ENCODE measurements around the gene CD80. TPM values are rescaled to one million over a fixed set of nuclear protein-coding genes. Genes with fewer than 3 reads are reported as not detected.

CD80 gene
- total and polyA plus RNA-seq, 2 of the 8 experiments (the other 6 are each of a cell fraction or from before 2014, with no cell fraction given): 0.11 TPM; not detected in 1

DNA sequence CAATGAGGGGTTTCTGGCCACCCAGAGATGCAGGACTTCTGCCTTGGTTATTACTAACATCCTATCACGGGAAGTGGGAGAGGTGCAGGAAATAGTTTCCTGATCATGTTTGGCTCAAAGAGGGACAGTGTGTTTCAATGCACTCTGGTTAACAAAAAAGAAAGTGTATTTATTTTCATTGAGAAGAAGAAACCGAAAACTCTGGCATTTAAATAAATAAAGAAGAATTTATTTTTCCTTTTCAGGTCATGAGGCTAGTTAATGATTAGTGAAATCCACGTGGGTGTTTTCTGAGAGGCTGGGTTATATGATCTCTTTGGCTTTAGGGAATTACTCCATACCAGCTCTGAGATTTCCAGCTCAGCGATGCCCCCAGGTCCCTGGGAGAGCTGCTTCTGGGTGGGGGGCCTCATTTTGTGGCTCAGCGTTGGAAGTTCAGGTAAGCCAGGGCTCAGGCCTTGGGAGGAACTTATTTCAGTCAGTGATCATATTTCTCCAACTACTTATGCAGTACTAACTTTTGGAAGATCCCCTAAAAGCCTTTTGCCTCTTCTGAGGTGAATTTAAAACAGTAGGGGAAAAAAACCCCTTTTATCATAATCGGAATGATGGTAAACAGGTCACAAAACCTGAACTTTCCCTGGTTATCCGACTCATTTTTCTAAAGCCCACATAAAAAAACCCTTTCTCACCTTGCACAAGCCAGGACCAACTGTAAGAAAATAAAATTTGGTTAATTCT lies 38.3 kb upstream of the CD80 start, which contains the start of gene PLA1A:
Gene PLA1A, plus strand, starts transcription at position 338 of the 741 bp plus-strand sequence. Its CDS starts 29 bp downstream, at position 367.
- Histone ChIP-seq H4K20me1 (replicated peaks in 1 of 2; ENCODE audit: control insufficient read depth in 1 of 2, insufficient read depth in 2 of 2, low read length in 2 of 2) (no peaks in the 10 kb centered on the region), H3K14ac (ENCODE audit: insufficient read length) (no peak within 1 kb of the TSS), H3K27me3 (replicated peaks in 1 of 4; ENCODE audit: control insufficient read depth in 3 of 4, extremely low read depth in 1 of 4, insufficient read depth in 3 of 4, low read length in 3 of 4) (no peaks in the 10 kb centered on the region), H3K4me1 (replicated peaks in 1 of 4; ENCODE audit: control insufficient read depth in 3 of 4, insufficient read depth in 4 of 4, low read length in 3 of 4) (peaks cover 0 to under 1% (median 0%) of the 10 kb centered on the region in 4 experiments; a peak in 3 of 7 replicates), H2BK20ac (ENCODE audit: low read length) (no peak within 1 kb of the TSS), H3K56ac (replicated peaks; ENCODE audit: insufficient read length, low read depth, low read length) (no peak within 1 kb of the TSS), H2BK5ac (ENCODE audit: low read depth, low read length) (no peak within 1 kb of the TSS), H2AK5ac (ENCODE audit: low read depth, low read length) (no peak within 1 kb of the TSS), H3K4me3 (ENCODE audit: extremely low read depth in 1 of 4, insufficient read depth in 2 of 4, low read depth in 3 of 4, low read length in 4 of 4) (no peak within 1 kb of the TSS), H3K36me3 (ENCODE audit: control insufficient read depth in 2 of 4, insufficient read depth in 4 of 4, low read length in 3 of 4) (no peaks in the 10 kb centered on the region), H2BK12ac (ENCODE audit: low read depth, low read length) (no peak within 1 kb of the TSS), H2AFZ (ENCODE audit: low read length) (no peak within 1 kb of the TSS), H3K23me2 (ENCODE audit: low read depth, low read length) (no peaks in the 10 kb centered on the region; the same call in 1 of the 2 replicates), H3K4me2 (ENCODE audit: insufficient read depth in 1 of 2, low read depth in 2 of 2, low read length in 2 of 2) (no peak within 1 kb of the TSS), H3K27ac (ENCODE audit: low read depth, low read length) (no peak within 1 kb of the TSS), H2BK120ac (replicated peaks; ENCODE audit: low read depth, low read length) (no peak within 1 kb of the TSS), H4K8ac (ENCODE audit: extremely low read depth, insufficient read depth, low read length) (no peak within 1 kb of the TSS), H3K79me2 (ENCODE audit: control insufficient read depth in 1 of 2, insufficient read depth in 2 of 2, low read length in 2 of 2) (no peaks in the 10 kb centered on the region), H3K9ac (replicated peaks in 1 of 4; ENCODE audit: extremely low read depth in 1 of 4, low read depth in 3 of 4, low read length in 3 of 4) (no peak within 1 kb of the TSS), H3K23ac (ENCODE audit: insufficient read length) (no peak within 1 kb of the TSS), H3K4ac (replicated peaks; ENCODE audit: insufficient read length, low read depth, low read length) (no peak within 1 kb of the TSS), H4K91ac (replicated peaks; ENCODE audit: insufficient read length, low read length) (no peak within 1 kb of the TSS), H3K9me3 (ENCODE audit: insufficient read depth in 2 of 2, low read depth in 1 of 2, low read length in 1 of 2) (no peaks in the 10 kb centered on the region), H4K5ac (ENCODE audit: insufficient read length, low read depth, low read length) (no peak within 1 kb of the TSS), H3K18ac (ENCODE audit: extremely low read depth, low read length) (no peak within 1 kb of the TSS), H3K79me1 (ENCODE audit: low read depth, low read length) (no peaks in the 10 kb centered on the region), H2BK15ac (ENCODE audit: low read length) (no peak within 1 kb of the TSS)
- WGBS, 2 experiments (ENCODE audit: extremely low coverage in 1 of 2, insufficient coverage in 1 of 2, insufficient read length in 1 of 2, insufficient replicate concordance in 2 of 2, low coverage in 1 of 2, low lambda C conversion rate in 2 of 2, missing lambda C conversion rate in 1 of 2): 85% methylated on average over 7 of the region's 7 CpGs; no CpG with 5 or more reads in 1 of the 2 experiments
- no peak for DNase-seq (ENCODE audit: low read depth in 1 of 2, low spot score in 2 of 2)
- no peak for FAIRE-seq
- POLR2A ChIA-PET (ENCODE audit: partially characterized antibody): no interaction called here
- CTCF ChIA-PET (ENCODE audit: partially characterized antibody): no interaction called here
- TF ChIP-seq KDM4A (IDR thresholded peaks at IDR 0.05; ENCODE audit: low read depth, low read length, severe bottlenecking) (no peak), SUZ12 (IDR thresholded peaks at IDR 0.05; ENCODE audit: low read length) (no peak), NRF1 (IDR thresholded peaks at IDR 0.05; ENCODE audit: low read depth, low read length) (no peak), JUND (IDR thresholded peaks at IDR 0.05; ENCODE audit: low read length) (no peak), PHF8 (conservative IDR thresholded peaks at IDR 0.05; ENCODE audit: low read depth, low read length) (no peak), SIX5 (IDR thresholded peaks at IDR 0.05; ENCODE audit: low read depth, low read length) (no peak), RAD21 (IDR thresholded peaks at IDR 0.05 in 1 of 2, conservative IDR thresholded peaks at IDR 0.05 in 1 of 2; ENCODE audit: low read depth in 2 of 2, low read length in 2 of 2) (no peak), YY1 (IDR thresholded peaks at IDR 0.05; ENCODE audit: low read depth, low read length) (no peak), POLR2AphosphoS5 (IDR thresholded peaks at IDR 0.05; ENCODE audit: low read depth, low read length) (no peak), RNF2 (IDR thresholded peaks at IDR 0.05; ENCODE audit: borderline replicate concordance, low read depth, low read length, missing control alignments, poor library complexity, severe bottlenecking) (no peak), GTF2F1 (IDR thresholded peaks at IDR 0.05; ENCODE audit: borderline replicate concordance, low read depth, low read length) (no peak), CHD2 (IDR thresholded peaks at IDR 0.05; ENCODE audit: low read length) (no peak), SIN3A (conservative IDR thresholded peaks at IDR 0.05 in 1 of 2, IDR thresholded peaks at IDR 0.05 in 1 of 2; ENCODE audit: low read depth in 1 of 2, low read length in 2 of 2) (no peak)
